NOMO-1 treated with dmso at 0.1 percent for 144 hours (cell line): Measurements from ENCODE around the gene AAMDC.

Source experiments
- DNase-seq: peaks from one replicate; lab custom pipeline; 2025; ENCODE audit not compliant: unreplicated experiment; lab: John Stamatoyannopoulos, UW

Gene AAMDC

DNA sequence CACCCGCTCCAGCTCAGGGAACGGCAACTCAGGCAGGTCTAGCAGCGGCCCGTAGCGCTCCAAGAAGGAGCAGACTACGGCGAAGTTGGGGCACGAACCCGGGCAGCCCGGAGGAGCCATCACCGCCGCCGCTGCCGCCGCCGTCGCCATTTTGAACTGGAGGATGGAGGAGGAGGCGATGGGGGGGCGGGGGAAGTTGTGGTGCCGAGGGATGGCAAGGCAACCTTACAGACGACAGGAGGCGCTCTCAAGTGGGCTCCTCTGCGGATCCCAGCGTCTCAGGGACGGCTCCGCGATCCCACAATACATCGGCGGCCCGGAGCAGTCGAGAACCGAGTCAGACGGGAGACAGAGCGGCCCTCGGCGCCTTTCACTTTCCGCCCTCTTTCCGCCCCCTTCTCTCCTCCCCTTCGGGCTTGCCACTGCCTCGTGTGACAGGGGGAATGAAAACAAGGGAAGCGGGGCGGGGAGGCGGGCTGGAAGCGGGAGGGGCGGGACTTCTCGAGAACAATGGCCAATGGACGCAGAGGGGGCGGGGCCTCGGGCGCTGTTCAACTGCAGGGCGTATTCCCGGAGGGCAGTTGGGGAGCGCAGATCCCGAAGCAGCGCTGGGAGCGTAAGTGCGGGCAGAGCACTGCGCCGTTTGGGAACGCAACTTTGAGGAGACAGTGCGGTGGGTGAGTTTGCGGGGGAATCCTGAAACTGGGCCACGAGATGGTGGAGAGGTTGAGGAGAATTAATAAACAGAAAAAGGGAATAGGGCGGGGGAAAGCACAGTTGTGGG lies at the start of gene AAMDC, which contains the start of gene RSF1:
Gene AAMDC (plus strand): TSS at position 580 of the 784 bp plus-strand sequence. CDS start 21,353 bp downstream, outside the sequence.
Gene RSF1 (minus strand): TSS at position 158 of the 784 bp plus-strand sequence. CDS start 8 bp downstream, at position 150.
- DNase-seq: peak; percentile 99

DNA sequence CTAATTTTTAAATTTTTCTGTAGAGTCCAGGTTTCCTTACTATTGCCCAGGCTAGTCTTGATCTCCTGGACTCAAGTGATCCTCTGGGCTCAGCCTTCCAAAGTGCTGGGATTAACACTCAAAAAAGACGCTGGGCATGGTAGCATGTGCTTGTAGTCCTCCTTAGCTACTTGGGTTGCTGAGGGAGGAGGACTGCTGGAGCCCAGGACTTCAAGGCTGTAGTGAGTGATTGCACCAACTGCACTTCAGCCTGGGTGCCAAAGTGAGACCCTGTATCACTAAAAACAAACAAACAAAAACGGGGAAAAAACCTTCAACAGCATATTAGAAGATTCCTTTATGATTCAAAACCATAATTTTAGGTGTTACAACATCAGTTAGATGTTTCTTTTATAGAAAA lies 45.0 kb upstream of the AAMDC start:
- DNase-seq: no peak

DNA sequence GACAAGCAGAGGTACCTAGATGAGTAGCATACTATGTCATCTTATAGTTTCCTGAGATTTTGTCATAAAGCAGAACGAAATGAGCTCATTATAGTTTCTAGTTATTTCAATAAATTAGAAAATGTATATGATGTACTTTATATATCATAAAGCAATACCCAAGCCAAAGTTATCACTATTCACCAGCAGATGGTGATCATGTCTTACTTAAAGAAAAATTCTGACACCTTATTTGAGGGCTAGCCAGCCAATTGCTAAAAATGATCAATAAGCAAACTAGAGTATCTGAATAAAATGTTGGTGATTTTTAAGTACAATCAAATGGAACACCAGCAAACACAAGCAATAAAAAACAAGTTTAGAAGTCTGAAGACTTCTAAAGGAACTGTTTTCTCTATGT lies 44.5 kb upstream of the AAMDC start:
- no peak for DNase-seq

DNA sequence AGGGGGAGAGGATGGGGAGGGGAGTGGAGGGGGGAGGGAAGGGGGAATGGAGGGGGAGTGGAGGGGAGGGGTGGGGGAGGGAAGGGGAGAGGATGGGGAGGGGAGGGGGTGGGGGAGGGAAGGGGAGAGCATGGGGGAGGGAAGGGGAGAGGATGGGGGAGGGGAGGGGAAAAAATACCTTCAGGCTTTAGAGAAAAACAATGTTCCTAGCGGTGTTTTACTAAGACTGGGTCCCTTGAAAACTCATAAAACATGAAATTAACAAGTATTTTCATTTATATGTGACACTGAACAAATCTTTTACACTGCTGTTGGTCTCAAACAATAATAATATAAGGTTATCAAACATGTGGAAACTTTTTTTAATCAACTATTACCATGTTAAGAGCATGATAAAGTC lies 42.8 kb upstream of the AAMDC start:
- DNase-seq: no peak

DNA sequence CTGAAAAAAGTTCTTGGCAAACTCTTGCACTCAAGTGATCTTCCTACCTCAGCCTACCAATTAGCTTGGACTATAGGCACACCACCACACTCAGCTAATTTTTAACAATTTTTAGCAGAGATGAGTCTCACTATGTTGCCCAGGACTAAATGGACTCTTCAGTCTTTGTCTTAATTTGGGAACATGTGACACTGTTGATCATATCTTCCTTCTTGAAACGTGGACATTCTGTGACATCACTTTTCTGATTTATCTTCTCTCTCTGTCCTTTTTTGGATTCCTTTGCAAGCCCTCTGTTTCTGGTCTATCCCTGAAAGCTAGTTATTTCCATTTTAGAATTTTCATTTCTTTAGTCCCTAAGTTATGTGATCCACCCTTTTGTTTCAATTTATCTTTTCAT lies 42.4 kb upstream of the AAMDC start:
- DNase-seq: no peak

DNA sequence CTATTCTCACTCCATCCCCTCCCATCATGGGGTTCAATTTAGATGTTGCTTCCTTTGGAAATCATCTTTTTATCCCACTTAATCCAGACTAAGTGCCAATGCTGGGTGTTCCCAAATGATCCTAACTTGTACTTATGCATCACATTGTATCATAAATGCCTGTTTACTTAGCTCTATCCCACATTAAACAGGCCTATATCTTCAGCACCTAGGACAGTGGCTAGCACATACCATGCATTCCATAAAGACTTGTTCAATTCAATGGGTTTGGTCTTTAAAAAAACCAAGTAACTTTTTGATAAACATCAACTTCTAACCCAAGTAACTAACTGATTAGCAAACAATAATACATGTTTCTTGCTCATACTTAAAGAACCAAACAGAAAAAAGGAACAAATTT lies 41.0 kb upstream of the AAMDC start:
- no peak for DNase-seq

DNA sequence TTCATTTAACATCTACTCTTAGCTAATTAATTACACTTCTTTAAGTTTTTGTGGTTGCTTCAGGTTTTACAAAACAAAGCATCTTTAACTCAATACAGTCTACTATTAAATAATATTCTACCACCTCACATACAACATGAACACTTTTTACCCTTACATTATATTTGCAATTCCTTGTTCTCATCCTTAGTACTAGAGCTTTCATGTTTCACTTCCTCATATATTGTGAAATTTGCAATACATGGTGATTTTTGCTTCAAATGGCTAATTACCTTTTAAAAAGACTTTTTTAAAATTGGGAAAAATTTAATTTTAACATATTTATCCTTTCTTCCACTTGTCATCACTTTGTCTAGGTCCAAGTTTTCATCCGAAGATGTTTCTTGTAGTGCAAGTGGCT lies 37.9 kb upstream of the AAMDC start:
- peak; percentile 20 for DNase-seq

DNA sequence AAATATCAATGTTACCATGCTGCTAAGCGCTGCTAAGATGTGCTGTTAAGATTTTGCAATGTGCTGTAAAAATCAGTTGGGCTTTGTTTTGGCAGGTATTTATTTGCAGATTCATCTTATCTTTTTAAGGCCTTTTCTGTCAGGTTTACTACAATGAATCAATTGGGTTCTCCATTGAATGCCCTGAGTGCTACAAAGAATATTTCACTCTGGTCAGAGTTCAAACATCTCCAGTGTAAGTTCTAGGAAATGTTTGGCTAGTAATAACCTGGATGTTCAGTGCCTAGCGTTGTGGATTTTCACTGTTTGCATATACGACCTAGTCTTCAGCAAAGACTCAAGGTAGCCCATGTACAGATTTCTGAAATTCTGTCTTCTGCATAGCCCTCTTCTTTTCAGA lies 36.4 kb upstream of the AAMDC start:
- DNase-seq: no peak

DNA sequence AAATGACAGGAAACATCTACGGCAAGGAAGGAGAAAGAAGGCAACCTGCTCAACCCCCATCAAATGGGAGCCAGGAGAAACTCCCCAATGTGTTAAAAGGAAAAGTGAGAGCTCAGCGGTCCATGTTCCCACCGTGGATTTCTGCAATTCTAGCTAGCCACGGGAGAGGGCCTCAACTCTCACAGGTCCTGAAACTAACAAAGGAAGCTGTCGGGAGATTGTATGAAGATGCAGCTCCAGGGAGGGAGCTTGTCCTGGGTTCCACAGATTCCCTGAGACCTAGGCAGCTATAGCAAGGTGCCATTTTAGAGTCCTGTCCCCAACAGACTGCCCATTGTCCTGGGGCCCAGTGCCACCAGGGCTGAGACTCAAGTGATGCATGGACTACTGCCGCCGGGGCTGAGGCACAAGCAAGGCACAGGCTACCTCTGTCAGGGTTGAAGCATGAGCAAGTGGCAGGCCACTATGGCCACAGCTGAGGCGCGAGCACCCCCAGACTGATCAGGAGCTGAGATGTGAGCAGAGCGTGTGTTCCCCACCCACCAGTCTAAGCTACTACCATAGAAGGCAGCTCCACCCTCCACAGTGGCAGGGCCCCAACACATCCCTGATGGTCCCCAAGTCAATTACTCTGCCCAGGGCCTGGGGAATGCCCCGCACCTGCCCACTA lies 31.7 kb upstream of the AAMDC start:
- DNase-seq: no peak

DNA sequence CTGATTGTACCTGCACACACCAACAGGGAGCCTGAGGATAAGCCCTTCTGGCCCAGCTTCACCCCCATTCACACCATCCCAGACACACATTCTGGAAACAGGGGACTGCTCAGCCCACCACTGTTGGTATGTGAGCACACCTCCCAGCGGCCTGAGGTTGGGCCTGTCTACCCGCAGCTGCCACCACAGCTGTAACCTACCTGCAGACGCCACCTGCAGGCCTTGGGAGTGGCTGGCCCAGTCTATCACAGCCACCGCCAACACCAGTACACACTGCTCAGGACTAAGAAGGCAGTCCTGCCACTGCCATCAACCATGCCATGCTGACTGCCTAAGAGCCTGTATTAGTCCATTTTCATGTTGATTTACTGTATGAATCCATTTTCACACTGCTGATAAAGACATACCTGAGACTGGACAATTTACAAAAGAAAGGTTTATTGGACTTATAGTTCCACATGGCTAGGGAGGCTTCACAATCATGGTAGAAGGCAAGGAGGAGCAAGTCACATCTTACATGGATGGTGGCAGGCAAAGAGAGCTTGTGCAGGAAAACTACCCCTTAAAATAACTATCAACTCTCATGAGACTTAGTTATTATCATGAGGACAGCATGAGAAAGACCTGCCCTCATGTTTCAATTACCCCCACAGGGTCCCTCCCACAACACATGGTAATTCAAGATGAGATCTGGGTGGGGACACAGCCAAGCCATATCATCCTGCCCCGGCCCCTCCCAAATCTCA lies 31.0 kb upstream of the AAMDC start:
- no peak for DNase-seq

DNA sequence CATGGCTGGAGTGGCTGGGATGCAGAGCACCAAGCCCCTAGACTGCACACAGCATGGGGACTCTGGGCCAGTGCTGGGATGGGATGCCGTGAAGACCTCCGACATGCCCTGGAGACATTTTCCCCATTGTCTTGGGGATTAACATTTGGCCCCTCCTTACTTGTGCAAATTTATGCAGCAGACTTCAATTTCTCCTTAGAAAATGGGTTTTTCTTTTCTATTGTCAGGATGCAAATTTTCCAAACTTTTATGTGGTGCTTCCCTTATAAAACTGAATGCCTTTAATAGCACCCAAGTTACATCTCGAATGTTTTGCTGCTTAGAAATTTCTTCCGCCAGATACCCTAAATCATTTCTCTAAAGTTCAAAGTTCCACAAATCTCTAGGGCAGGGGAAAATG lies 29.6 kb upstream of the AAMDC start:
- no peak for DNase-seq

DNA sequence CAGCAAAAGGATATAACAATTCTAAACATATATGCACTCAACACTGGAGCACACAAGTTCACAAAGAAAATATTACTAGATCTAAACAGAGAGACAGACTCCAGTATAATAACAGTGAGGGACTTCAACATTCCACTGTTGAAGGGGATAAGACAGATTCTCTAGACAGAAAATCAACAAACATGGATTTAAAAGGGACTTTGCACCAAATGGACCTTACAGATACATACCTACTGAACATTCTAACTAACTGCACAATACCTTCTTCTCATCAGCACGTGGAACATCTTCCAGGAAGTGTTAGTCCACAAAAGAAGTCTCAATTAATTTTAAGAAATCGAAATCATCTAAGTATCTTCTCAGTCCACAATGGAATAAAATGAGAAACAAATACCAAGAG lies 27.0 kb upstream of the AAMDC start:
- DNase-seq: no peak

DNA sequence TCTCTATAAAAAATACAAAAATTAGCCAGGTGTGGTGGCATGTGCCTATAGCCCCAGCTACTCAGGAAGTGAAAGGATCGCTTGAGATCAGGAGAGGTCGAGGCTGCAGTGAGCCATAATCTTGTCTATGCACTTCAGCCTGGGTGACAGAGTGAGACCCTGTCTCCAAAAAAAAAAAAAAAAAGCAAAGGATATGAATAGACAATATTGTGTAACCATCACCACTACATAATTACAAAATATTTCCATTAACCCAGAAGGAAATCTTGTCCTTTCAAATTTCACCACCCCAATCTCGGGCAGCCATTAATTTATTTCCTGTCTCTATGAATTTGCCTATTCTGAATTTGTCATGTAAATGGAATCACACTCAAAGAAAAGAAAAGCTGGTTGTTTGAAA lies 21.6 kb upstream of the AAMDC start:
- no peak for DNase-seq

DNA sequence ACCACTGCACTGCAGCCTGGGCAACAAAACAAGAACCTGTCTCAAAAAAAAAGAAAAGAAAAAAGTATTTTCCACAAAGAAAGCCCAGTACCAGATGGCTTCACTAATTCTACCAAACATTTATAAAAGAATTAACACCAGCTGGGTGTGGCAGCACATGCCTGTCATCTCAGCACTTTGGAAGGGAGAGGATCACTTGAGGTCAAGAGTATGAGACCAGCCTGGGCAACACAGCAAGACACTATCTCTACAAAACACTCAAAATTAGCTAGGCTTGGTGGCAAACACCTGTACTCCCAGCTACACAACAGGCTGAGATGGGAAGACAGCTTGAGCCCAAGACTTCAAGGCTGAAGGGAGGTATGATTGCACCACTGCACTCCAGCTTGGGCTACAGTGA lies 20.5 kb upstream of the AAMDC start:
- no peak for DNase-seq

DNA sequence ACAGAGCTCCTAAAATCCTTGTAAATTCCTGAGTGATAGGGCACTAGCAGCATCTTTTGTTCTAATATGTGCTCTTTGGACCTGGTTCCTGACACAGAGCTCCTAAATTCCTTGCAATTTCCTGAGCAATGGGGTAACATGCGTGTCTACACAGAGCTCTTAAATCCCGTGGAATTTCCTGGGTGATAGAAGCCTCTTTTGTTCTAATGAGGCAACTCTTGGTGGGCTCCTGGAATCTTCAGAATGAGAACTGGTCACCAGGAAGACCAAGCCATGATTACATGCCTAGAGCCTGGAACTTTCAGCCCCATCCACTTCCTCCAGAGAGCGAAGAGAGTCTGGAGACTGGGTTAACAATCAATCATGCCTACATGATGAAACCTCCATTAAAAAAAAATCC lies 19.5 kb upstream of the AAMDC start:
- DNase-seq: no peak

DNA sequence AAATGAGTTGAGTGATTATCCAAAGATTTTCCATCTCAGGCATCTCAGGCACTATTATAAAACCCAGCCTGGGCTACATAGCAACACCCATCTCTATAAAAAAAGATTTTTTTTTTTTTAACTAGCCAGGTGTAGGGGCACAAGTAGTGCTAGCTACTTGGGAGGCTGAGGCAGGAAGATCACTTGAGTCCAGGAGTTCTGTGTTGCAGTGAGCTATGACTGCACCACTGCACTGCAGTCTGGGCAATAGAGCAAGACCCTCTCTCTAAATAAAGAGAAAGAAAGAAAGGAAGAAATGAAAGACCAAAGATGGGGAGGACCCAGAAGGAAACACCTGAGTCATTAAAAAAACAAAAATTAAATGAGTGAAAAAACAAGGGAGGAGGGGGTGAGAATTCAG lies 14.5 kb upstream of the AAMDC start:
- DNase-seq: no peak

DNA sequence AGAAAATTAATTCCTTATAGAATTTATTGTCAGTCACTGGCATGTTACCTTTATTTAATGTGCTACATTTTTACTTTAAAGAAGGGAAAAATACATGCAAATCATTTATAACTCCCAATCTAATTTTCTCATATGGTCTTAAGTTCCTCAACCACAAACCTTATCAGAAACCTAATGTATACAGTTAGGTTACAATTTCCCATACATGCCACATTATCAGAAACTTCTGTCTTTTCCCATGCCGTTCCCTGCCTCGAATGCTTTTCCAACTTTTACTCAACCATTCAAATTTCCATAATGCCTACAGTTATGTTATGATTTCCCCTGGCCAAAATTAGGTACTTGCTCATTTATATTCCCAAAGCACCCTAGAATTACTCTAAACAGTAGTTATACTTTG lies 14.0 kb upstream of the AAMDC start:
- no peak for DNase-seq

DNA sequence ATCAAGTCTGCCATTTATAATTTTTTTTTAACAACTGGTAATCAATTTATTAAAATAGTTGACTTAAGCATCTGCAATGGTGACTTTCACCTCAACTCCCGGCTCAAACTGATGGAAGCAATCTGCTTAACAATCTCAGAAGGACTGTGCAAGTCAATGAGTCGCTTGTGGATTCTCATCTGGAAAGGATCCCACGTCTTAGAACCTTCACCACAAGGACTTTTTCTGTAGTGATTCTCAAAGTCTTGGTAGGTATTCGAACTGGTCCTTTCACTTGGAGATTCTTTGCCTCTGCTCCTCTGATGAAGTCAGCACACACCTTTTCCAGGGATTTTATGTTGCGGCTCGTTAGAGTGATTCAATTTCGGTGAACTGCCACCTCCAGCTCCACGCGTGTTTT lies 7.7 kb upstream of the AAMDC start:
- no peak for DNase-seq

DNA sequence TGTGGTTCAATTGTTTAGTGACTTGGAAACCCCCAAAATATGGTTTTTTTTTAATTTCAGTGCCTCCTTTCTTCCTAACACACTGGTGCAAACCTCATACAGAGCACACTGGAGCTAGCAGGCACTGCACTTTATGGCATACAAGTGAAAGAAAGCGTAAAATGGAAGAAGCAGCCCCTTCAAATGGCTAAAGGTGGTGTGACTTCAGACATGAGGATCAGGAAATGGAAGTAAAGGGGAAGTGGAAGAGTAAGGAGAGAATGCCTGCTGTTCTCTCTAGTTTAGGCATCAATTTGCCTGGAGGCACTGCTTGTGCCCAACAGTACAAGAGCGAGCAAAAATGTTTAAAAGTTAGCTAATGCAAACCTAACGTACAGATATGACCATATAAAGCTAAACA lies 6.1 kb upstream of the AAMDC start:
- no peak for DNase-seq

DNA sequence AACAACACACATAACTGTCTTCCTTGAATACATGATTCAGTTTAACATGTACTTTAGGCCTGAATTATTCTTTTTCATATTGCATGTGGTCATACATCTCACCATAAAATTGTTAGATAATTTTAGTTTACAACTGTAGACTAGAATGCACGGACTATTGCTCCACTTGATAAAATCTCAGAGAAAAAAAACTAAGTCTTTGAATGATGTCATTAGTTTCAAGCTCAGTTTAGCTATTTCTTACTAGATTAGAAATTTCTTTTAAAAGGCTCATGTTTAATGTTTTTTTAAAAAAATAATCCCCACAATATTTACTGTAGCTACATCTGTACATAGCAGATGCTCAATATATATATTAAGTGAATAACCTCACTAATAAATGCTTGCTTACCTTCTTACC lies 5.5 kb upstream of the AAMDC start:
- DNase-seq: no peak

DNA sequence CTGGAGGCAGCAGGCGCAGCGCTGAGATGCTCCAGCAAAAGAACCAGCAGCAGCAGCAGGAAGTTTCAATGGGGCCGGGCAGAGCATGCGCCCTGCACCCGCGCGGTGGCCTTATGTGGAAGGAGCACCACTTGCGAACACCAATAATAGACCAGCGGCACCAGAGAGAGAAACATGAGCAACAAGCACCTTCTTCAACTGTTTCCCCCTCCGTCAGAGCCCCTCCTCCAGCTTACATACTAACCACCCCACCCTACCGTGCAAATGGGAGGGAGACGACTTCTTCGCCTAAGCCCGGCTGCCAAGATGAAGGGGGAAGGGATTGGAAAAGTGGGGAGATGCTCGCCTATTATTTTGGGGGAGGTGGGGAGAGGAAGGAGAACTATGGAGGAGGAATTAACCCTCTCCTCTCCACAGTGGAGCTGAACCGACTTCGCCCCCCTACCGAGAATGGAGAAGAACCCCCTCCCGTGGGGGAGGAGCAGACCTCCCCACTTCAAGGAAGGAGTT lies 1.5 kb upstream of the AAMDC start:
- DNase-seq: peak; percentile 80
